NCI-H748 (cell line): ENCODE measurements around the gene GBGT1.

Experiments used
- DNase-seq: peaks from one replicate; lab custom pipeline; 2025; ENCODE audit not compliant: unreplicated experiment; lab: John Stamatoyannopoulos, UW

Gene GBGT1

DNA sequence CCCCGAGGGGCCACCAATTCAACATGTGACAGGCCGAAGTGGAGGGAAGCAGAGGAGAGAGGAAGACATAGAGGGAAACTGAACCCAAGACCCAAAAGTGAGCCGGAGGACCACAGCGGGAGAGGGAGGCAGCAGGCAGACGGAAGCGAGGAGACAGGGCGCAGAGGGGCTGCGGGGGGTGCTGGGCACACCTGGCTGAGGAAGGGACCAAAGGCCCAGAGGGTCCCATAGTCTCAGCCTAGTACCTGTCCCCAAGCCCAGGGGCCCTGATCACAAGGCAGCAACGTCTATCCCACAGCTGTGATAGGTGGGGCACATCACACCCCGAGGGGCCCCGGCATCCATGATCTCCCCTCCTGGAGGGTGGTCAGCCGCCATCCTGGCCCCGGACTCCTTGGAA, 35.6 kb downstream of the GBGT1 start:
- DNase-seq: no peak

DNA sequence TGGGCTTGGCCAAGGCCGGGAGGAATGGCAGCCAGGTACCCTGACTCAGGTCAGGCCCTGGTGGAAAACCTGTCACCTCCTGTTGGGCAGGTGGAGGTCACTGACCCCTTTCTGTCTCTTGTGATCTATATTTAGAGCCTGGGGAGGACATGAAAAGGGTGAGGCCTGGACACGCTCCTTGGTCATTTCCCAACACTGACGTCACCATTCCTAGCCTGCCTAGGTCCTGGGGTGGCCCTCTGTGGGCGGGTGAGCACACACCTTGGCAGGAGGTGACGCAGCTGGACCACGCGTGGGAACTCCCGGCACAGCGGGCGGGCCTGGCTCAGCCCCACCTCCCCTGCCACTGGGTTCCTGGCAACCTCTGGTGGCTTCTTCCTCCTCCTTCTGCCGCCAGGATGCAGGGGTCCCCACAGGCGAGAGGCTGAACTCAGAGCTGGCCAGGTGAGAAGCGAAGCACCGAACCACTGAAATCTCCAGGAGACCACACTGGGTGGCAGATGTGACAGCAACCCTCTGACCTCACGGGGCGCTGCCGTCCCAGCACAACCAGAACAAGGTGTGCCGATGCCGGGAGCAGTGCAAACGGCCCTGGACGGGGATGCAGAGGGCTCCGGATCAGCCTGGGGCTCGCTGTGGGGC, 36.3 kb downstream of the GBGT1 start:
- no peak for DNase-seq

DNA sequence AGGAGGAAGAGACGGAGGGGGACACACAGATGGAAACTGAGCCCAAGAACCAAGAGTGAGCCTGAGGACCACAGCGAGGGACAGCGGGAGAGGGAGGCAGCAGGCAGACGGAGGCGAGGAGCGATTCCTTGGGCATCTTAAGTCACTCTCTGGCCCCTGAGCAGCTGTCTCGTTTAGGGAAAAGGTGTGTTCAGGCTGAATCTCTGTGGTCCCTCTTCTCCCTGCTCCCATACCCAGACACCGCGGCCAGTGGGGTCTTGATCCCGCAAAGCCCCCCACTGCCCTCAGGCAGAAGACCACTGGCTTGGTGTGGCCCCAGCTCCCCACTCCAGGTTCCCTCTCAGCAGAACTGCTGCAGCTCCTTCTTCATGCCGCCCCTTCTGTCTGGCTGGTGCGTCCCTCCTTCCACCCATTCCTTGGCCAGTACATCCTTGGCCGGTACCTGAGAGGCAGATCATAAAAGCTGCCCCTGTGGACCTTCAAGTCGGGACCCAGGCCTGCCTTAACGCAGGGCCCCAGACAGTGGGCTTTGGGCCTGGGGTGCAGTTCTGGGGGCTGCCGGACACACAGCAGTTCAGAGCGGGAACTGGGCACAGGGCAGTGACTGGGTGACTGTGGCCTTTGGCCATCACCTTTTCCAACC, 36.9 kb downstream of the GBGT1 start:
- no peak for DNase-seq

DNA sequence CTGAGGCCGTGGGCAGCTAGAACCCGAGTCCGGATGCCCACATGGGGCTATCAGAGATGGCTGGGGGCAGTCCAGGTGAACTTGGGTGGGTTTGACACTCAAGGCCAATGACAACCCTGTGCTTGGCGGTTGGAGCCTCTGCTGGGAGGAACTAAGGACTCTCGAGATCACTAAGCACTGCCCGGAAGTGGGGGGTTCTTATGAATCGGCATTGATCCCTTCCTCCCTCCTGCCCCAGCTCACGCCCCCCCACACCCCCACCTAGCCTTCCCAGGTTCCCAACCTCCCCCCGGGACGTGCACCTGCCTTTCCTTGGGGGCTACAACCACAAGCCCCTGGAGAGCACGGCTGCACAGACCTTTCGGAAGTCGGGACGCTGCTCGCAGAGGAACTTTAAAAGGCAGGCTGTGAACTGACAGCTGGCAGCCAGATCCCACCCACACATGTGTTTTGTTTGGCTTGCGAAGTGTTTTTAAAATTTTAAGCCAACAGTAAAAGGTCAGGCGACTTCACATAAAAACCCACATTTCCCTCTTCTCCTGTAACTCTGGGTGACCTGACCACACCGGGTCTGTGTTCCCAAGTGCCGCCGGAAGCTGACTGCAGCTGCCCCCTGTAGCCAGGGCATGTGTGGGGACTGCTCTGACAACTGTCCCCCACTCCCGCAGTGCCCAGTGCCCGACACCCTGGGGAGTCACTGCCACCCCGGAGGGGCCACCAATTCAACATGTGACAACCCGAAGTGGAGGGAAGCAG, 37.6 kb downstream of the GBGT1 start:
- no peak for DNase-seq

DNA sequence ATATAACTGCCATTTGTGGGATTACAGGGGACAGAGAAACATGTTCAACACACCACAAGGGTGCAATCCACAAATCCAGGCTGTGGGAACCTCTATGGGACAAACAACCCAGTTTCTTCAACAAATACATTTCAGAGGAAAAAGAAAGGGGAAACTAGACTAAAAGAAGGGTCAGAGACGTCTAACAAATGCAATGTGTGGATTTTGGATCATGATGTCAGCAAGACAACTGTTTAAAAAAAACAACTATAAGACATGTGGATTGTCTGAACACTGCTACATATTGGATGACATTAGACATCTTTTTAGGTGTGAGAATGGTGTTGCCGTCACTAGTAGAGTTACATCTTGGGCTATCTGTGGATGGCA, 38.8 kb downstream of the GBGT1 start:
- DNase-seq: no peak

DNA sequence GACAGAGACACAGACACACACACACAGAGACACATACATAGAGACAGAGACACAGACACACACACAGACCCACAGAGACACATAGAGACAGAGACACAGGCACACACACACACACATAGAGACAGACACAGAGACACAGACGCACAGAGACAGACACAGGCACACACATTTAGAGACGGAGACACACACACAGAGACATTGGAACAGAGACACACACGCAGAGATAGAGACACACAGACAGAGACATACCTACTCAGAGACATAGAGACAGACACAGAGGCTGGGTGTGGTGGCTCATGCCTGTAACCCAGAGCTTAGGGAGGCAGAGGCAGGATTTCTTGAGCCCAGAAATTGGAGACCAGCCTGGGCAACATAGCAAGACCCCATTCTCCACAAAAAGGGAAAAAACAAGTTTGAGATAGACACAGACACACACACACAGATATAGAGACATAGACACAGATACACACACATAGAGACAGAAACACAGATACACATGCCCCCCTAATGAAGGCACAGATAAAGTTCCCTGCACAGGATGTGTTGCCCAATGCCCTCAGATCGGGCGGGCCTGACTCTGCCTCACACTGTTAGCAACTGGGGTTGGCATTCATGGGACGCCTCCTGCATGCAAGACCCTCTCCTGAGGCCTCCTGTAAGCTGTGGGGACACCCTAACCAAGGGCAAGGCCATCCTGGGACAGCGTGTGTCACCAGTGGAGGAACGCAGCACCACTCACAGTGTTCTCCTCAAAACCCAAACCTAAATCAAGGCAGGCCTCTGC, 39.4 kb downstream of the GBGT1 start:
- no peak for DNase-seq

DNA sequence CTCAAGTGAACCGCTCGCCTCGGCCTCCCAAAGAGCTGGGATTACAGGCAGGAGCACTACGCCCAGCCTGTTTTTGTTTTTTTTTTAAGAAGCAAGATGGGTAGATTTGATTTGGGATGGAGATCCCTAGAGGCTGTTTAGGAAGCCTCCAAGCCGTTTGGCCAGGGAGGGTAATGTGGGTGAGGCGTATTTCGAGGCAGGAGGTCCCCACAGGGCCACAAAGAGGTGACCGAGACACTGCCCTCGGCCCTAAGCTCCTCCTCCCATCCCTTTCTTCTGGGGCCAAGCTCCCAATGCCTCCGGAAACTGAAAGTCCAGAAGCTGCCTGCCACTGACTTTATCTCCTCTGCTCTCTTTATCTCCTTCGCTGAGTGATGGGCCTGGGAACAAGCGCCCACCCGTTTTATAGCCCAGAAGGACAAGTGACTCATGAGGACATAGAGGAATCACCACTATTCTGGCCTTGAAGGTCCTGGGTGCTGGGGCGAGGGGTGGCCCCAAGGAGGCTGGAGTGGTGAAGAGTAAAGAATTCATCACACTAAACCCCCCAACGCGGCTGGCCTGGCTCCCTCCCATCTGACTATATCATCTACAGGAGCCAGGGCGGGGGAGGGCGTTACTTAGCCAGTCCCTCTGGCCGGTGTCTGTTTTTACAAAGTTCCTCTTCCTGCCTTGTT, 40.6 kb downstream of the GBGT1 start:
- no peak for DNase-seq

DNA sequence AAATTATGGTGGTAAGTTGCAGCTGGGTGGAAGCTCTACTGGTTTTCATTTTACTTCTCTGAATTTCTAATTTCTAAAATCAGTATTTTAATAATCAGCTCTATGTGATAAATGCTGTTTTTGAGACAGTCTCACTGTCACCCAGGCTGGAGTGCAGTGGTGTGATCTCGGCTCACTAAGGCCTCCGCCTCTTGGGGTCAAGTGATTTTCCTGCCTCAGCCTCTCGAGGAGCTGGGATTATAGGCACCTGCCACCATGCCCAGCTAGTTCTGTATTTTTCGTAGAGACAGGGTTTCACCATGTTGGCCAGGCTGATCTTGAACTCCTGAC, 41.1 kb downstream of the GBGT1 start:
- no peak for DNase-seq

DNA sequence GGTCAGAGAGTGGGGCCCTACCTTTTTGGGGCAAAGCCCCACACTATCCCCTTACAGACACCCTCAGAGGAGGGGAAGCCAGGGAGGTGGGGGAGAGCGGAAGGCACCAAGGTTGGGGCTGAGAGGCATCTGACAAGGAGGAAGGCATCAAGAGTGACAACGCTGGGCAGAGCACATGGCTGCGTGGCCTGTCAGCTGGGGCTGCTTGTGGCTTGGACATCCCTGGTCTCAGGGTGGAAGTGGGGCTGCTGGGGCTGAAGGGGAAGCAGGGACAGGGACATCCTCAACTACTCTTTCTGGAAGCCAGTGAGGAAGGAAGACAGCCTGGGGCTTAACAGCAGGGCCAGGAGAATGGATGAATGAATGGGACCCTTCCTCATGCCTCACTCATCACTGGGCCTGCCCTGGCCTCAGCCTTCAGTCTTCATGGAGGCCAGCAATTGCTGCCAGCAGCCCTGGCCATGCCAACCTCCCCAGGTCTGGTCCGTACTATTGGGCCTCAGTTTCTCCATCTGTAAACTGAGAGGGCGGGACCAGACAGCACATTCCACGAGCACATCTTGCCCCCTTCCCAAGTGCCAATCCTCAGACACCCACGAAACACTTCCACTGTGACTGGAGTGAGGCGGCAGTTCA, 41.7 kb downstream of the GBGT1 start:
- DNase-seq: no peak

DNA sequence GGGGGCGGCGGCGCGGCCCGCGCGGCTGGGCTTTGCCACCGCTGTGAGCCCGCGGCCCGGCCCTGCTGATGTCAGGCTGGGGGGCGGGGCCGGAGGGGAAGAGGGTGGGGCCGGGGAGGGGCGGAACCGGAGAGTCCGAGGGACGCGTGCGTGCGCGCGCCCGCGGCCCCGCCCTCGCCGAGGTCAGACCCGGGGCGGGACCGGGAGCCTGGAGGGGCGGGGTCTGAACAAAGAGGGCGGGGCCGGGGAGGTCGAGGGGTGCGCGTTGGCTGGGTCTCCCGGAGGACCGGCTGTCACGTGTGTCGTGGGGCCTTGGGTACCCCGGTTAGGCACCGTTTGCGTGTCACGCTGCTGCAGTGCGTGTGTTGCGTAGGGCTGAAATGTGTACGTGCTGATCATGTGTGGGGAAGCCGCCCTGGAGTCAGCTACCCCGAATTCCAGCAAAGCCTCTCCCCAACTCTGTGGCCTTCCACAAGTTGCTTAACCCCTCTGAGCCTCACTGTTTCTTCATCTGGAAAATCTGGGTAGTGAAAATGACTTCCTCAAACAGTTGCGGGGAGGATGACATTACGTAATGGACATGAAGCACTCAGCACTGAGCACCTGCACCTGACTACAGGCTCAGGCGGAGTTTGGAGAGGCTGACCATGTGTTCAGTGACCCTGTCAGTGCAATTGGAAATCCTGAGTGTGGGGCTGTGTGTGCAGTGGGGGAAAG, 42.4 kb downstream of the GBGT1 start, which contains the start of gene RALGDS:
TSS of gene RALGDS (minus strand) at position 43 of the 717 bp plus-strand sequence. CDS start 86 bp downstream, outside the sequence.
- peak; percentile 87 for DNase-seq

DNA sequence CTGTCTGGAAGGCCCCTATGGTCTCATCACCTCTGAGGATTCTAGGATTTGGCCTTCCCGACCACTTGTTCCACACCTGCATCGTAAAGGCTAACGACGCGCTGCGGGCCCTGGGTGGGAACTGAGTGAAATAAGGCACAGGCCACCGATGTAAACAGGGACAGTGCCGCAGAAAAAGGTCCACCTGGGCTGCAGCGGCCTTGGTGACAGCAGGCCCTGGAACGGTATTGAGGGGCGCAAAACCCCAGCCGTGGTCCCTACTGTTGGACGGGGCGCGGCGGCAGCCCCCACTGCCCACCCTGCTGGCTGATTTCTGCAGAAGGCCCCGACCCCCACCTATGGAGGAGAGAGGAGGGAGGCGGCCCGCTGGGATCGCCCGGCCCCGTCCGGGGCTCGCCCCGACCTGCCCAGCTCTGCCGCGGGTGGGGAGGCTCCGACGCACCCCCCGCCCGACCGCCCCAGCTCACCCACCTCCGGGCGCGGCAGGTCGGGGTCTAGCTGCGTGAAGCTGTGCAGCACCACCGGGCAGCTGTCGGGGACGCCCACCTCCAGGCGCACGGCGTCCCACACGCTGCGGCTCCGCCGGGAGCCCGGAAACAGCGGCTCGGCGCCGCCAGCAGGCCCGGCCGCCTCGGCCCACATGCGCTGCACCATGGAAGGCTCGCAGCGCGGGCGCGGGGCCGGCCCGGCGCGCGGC, 43.1 kb downstream of the GBGT1 start:
- DNase-seq: peak; percentile 54

DNA sequence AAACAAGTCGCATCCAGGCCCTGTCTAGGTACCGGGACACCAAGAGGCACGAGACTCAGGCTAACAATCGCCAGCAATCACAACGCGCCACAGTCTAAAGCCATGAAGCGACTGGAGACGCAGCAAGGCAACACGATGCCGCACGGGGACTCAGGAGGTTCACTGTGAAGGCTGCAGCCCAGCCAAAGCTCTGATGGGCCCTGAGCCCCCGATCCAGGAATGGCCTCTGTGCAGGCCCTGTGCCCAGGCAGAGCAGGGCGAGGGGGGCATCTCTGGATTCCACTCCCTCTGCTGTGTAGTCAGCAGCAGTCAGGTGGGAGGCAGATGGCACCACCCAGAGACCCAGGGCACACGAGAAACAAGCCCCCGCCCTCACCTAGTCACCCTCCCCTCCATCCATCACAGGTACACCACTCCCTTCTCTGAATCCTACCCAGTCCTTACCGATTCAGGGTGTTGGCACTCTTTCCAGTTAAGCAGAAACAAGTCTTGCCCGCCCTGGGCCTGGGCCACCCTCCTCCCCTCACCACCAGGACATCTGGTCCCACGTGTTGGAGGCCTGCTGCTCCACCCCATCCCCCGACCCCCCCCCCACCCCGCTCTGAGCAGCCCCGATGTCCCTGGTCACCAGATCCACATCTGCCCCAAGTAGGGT, 43.7 kb downstream of the GBGT1 start:
- DNase-seq: peak; percentile 54

DNA sequence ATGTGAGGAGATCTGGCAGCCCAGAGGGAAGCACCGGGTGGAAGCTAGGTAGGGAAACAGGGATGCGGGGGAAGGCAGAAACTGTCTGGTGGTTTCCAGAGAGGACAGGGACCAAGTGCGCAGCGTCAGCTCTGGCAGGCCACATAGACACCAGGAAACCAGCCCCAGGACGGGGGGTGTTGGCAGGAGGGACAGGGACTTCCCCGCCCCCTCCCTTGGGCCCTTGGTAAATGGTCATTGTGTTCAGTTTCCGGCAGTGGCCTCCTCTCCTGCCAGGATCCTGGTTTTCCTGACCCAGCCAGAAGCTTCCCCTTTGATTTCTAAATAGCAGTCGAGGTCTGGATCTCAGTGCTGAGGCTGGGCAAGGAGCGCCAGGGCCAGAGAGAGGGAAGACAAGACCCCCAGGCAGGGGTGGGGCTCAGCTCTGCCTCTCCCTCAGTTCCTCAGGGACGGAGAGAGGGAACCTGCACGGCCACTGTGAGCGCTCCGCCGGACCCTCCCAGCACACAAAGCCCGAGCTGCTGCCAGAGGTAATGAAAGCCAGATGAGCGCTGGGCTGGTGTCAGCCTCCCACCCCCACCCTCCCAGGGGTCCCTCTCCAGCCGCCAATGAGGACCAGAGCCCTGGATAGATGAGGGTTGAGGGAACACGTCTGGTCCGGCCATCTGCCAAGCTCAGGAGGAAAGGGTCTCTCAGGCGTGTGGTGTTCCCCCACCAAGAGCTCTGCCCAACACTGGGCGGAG, 44.4 kb downstream of the GBGT1 start:
- no peak for DNase-seq

DNA sequence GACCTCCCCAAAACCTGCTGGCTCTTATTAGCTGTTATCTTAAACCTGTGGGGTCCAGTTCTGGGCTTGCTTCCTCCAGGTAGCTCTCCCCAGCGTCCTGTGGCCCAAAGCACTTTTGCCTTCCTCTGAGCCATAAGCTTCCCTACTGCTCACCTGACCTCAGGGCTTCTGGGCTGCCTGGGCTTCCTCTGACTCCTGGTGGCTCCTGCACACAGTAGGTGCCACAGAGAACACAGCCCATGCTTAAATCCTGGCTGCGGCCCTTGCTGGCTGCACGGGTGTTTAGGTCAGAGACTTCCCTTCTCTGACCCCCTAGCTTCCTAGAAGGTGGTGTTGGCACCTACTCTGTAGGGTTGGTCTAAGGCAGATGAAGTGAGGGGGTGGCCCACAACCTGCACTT, 45.1 kb downstream of the GBGT1 start:
- no peak for DNase-seq

DNA sequence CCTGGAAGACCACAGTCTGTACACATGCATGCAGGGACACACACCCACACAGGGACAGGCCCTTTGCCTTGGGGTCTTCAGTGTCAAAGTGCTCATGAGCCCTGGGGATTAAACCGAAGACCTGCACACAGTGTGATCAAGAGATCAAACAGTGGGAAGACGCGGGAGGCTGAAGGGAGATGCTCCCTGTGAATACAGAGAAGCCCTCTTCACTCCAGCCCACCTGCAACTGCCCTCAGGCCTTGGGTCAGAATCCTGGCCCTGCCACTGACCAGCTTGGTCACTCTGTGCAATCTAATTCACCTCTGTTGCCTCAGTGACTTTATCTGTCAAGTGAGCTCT, 45.6 kb downstream of the GBGT1 start:
- DNase-seq: no peak

DNA sequence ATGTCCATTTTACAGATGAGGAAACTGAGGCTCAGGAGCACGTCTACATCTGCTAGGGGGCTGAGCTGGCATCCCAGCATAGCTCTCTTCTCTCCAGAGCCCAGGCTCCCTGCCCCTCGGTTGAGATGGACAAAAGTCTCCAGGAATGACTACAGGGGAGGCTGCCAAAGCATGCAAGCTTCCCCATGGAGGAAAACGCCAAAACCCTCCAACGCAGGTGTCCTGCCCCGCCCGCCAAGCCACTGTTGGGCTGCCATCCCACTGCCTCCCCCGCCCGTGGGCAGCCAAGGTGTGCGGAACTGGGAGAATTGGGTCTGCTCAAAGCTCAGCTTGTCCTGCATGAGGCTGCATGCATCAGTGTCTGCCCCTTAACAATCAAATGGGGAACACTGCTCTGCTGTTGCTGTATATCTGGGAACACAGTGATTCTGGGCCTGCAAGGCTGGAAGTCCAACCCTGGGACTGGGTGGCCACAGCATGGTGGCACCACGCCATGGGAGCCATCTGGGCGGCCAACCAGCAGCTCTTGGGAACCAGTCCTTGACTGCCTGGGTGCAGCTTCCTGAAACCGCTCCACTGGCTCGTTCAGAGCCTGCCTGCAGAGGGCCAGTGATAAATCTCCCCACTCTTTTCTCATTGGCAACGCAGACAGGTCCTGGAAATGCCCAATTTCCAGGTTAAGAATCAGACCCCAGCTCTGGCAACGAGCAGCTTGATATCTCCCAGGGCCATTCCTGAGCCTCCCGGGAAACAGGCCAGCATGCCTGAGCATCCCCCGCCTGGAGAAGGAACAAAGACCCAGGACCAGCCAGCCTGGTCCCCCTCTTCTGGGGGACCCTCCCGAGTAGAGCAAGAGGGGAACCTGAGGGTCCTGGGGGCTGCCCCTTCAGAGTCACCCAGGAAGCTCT, 46.2 kb downstream of the GBGT1 start:
- no peak for DNase-seq
